Measurements from ENCODE around the gene ZNF234.
A peak's percentile ranks its signal among the peaks of the same experiment; 100 is the strongest.
"Not testable (repeated sequence)": the region's sequence is repeated elsewhere in the genome, so short reads cannot be mapped to it uniquely, and the experiment has no call there.

Gene ZNF234

GRCh38 chr19:44151491-44151890 lies 10.1 kb downstream of the ZNF234 start:
- Histone ChIP-seq H3K4me1 (ENCODE audit: insufficient read depth, low read length) (no peaks in the 10 kb centered on the region), H3K9me3 (ENCODE audit: control insufficient read depth, insufficient read depth, low read length) (peaks cover 2% of the 10 kb centered on the region), H3K36me3 (ENCODE audit: insufficient read depth, low read length) (peaks cover 13% of the 10 kb centered on the region), H3K9ac (ENCODE audit: low read depth, low read length) (no peak overlapping the region)

GRCh38 chr19:44156475-44156874 lies 15.1 kb downstream of the ZNF234 start:
- Histone ChIP-seq H3K4me1 (ENCODE audit: insufficient read depth, low read length) (no peaks in the 10 kb centered on the region), H3K9ac (ENCODE audit: low read depth, low read length) (no peak overlapping the region), H3K36me3 (ENCODE audit: insufficient read depth, low read length) (peaks cover 21% of the 10 kb centered on the region), H3K9me3 (ENCODE audit: control insufficient read depth, insufficient read depth, low read length) (peaks cover 5% of the 10 kb centered on the region)

GRCh38 chr19:44163789-44164188 lies 22.4 kb downstream of the ZNF234 start:
- no peaks in the 10 kb centered on the region for H3K9me3 ChIP-seq (ENCODE audit: control insufficient read depth, insufficient read depth, low read length)
- H3K36me3 ChIP-seq (ENCODE audit: insufficient read depth, low read length), result peaks cover 5% of the 10 kb centered on the region; the same call in 1 of the 2 replicates
- no peaks in the 10 kb centered on the region; the same call in 1 of the 2 replicates for H3K4me1 ChIP-seq (ENCODE audit: insufficient read depth, low read length)
- H3K9ac ChIP-seq (ENCODE audit: low read depth, low read length), result no peak overlapping the region

- Histone ChIP-seq H3K9me3 (ENCODE audit: control insufficient read depth, insufficient read depth, low read length) (no peaks in the 10 kb centered on the region), H3K4me1 (ENCODE audit: insufficient read depth, low read length) (no peaks in the 10 kb centered on the region; the same call in 1 of the 2 replicates), H3K36me3 (ENCODE audit: insufficient read depth, low read length) (peaks cover 5% of the 10 kb centered on the region; the same call in 1 of the 2 replicates), H3K9ac (ENCODE audit: low read depth, low read length) (peak overlapping the region; percentile 96)
Observed at GRCh38 chr19:44164327-44164672, 22.9 kb downstream of the ZNF234 start.

GRCh38 chr19:44164673-44165512 lies 23.5 kb downstream of the ZNF234 start, which contains the start of gene ZNF226:
TSS of gene ZNF226 (plus strand) at chr19:44165100. CDS start at chr19:44170081, 4,981 bp downstream.
- Histone ChIP-seq H3K4me1 (ENCODE audit: insufficient read depth, low read length) (no peaks in the 10 kb centered on the region; the same call in 1 of the 2 replicates), H3K36me3 (ENCODE audit: insufficient read depth, low read length) (peaks cover 10% of the 10 kb centered on the region), H3K9ac (ENCODE audit: low read depth, low read length) (peak within 1 kb of the TSS; percentile 96), H3K9me3 (ENCODE audit: control insufficient read depth, insufficient read depth, low read length) (no peaks in the 10 kb centered on the region)

GRCh38 chr19:44170660-44171059 lies 29.3 kb downstream of the ZNF234 start:
- H3K4me1 ChIP-seq (ENCODE audit: insufficient read depth, low read length); H3K9me3 ChIP-seq (ENCODE audit: control insufficient read depth, insufficient read depth, low read length); H3K9ac ChIP-seq (ENCODE audit: low read depth, low read length): not testable (repeated sequence)
- peaks cover 45% of the 10 kb centered on the region for H3K36me3 ChIP-seq (ENCODE audit: insufficient read depth, low read length)

- no peaks in the 10 kb centered on the region for H3K4me1 ChIP-seq (ENCODE audit: insufficient read depth, low read length)
- H3K9ac ChIP-seq (ENCODE audit: low read depth, low read length), result no peak overlapping the region
- peaks cover 23% of the 10 kb centered on the region for H3K9me3 ChIP-seq (ENCODE audit: control insufficient read depth, insufficient read depth, low read length)
- H3K36me3 ChIP-seq (ENCODE audit: insufficient read depth, low read length), result peaks cover 47% of the 10 kb centered on the region
Observed at GRCh38 chr19:44176590-44176989, 35.2 kb downstream of the ZNF234 start.

GRCh38 chr19:44180968-44181367 lies 39.6 kb downstream of the ZNF234 start:
- no peak overlapping the region for H3K9ac ChIP-seq (ENCODE audit: low read depth, low read length)
- H3K36me3 ChIP-seq (ENCODE audit: insufficient read depth, low read length), result peaks cover 12% of the 10 kb centered on the region; the same call in 1 of the 2 replicates
- no peaks in the 10 kb centered on the region for H3K4me1 ChIP-seq (ENCODE audit: insufficient read depth, low read length)
- peaks cover 11% of the 10 kb centered on the region; the same call in 1 of the 2 replicates for H3K9me3 ChIP-seq (ENCODE audit: control insufficient read depth, insufficient read depth, low read length)

GRCh38 chr19:44182145-44182544 lies 40.8 kb downstream of the ZNF234 start:
- 0 out of 2 replicates have a peak, but pooled peaks cover under 1% of the 10 kb centered on the region for H3K9me3 ChIP-seq (ENCODE audit: control insufficient read depth, insufficient read depth, low read length)

GRCh38 chr19:44190020-44190419 lies 48.7 kb downstream of the ZNF234 start:
- H3K9me3 ChIP-seq (ENCODE audit: control insufficient read depth, insufficient read depth, low read length), result no peaks in the 10 kb centered on the region
- H3K36me3 ChIP-seq (ENCODE audit: insufficient read depth, low read length), result no peaks in the 10 kb centered on the region
- H3K4me1 ChIP-seq (ENCODE audit: insufficient read depth, low read length), result no peaks in the 10 kb centered on the region
- H3K9ac ChIP-seq (ENCODE audit: low read depth, low read length), result no peak overlapping the region

More at GRCh38 chr19:44182145-44182544, 40.8 kb downstream of the ZNF234 start:
- peaks cover 2% of the 10 kb centered on the region; the same call in 1 of the 2 replicates for H3K36me3 ChIP-seq (ENCODE audit: insufficient read depth, low read length)
- H3K4me1 ChIP-seq (ENCODE audit: insufficient read depth, low read length), result no peaks in the 10 kb centered on the region
- no peak overlapping the region for H3K9ac ChIP-seq (ENCODE audit: low read depth, low read length)

- Histone ChIP-seq H3K36me3 (ENCODE audit: insufficient read depth, low read length) (no peaks in the 10 kb centered on the region), H3K4me1 (ENCODE audit: insufficient read depth, low read length) (no peaks in the 10 kb centered on the region), H3K9me3 (ENCODE audit: control insufficient read depth, insufficient read depth, low read length) (no peaks in the 10 kb centered on the region), H3K9ac (ENCODE audit: low read depth, low read length) (no peak overlapping the region)
Observed at GRCh38 chr19:44192127-44192526, 50.8 kb downstream of the ZNF234 start.

GRCh38 chr19:44196772-44197171 lies 55.4 kb downstream of the ZNF234 start:
- Histone ChIP-seq H3K9ac (ENCODE audit: low read depth, low read length) (no peak overlapping the region), H3K36me3 (ENCODE audit: insufficient read depth, low read length) (no peaks in the 10 kb centered on the region), H3K4me1 (ENCODE audit: insufficient read depth, low read length) (no peaks in the 10 kb centered on the region), H3K9me3 (ENCODE audit: control insufficient read depth, insufficient read depth, low read length) (no peaks in the 10 kb centered on the region)

GRCh38 chr19:44202470-44202869 lies 61.1 kb downstream of the ZNF234 start:
- H3K9me3 ChIP-seq (ENCODE audit: control insufficient read depth, insufficient read depth, low read length), result no peaks in the 10 kb centered on the region
- H3K36me3 ChIP-seq (ENCODE audit: insufficient read depth, low read length), result no peaks in the 10 kb centered on the region
- H3K9ac ChIP-seq (ENCODE audit: low read depth, low read length), result no peak overlapping the region
- H3K4me1 ChIP-seq (ENCODE audit: insufficient read depth, low read length), result no peaks in the 10 kb centered on the region

GRCh38 chr19:44202974-44203373 lies 61.6 kb downstream of the ZNF234 start:
- Histone ChIP-seq H3K36me3 (ENCODE audit: insufficient read depth, low read length) (no peaks in the 10 kb centered on the region), H3K4me1 (ENCODE audit: insufficient read depth, low read length) (no peaks in the 10 kb centered on the region), H3K9ac (ENCODE audit: low read depth, low read length) (no peak overlapping the region), H3K9me3 (ENCODE audit: control insufficient read depth, insufficient read depth, low read length) (no peaks in the 10 kb centered on the region)

GRCh38 chr19:44203877-44204276 lies 62.5 kb downstream of the ZNF234 start:
- H3K9me3 ChIP-seq (ENCODE audit: control insufficient read depth, insufficient read depth, low read length); H3K4me1 ChIP-seq (ENCODE audit: insufficient read depth, low read length); H3K36me3 ChIP-seq (ENCODE audit: insufficient read depth, low read length); H3K9ac ChIP-seq (ENCODE audit: low read depth, low read length): not testable (repeated sequence)
